GM12872 (cell line): Measurements from ENCODE around the gene FNDC5.

Experiments
- TF ChIP-seq, protein P1 (sequence below): IDR thresholded peaks from 3 replicates; pipeline ENCODE4 v1.5.1; 2011; ENCODE audit warnings: low read depth, mild to moderate bottlenecking, low read length, moderate library complexity; ENCODE audit not compliant: insufficient read depth

Gene FNDC5

DNA sequence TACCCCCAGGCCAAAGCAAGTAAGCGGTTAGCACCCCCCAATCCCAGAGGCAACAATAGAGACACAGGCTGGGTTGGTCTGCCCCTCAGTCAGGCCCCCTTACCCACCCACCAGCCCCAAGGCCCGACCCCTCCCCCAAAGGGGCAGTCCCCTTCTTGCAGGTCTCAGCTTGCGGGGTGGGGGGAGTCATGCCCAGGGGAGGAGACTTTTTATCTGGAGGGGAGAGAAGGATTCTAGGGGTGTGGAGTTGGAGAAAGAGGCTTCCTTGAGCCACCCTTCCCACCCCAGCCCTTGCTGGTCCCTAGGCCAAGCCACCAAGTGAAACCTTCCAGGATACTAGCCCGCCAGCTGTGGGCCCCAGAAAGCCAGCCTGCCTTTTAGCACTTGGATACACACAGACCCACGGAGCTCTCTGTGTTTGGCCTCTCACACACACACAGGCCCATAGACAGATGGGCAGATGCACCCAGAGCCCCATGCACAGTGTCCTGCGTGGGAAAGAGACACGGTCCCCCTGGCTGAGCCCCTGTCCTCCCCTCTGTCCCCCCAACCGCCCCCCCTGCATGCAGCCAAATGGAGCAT, 23.4 kb upstream of the FNDC5 start:
- TF ChIP-seq, protein P1, sequence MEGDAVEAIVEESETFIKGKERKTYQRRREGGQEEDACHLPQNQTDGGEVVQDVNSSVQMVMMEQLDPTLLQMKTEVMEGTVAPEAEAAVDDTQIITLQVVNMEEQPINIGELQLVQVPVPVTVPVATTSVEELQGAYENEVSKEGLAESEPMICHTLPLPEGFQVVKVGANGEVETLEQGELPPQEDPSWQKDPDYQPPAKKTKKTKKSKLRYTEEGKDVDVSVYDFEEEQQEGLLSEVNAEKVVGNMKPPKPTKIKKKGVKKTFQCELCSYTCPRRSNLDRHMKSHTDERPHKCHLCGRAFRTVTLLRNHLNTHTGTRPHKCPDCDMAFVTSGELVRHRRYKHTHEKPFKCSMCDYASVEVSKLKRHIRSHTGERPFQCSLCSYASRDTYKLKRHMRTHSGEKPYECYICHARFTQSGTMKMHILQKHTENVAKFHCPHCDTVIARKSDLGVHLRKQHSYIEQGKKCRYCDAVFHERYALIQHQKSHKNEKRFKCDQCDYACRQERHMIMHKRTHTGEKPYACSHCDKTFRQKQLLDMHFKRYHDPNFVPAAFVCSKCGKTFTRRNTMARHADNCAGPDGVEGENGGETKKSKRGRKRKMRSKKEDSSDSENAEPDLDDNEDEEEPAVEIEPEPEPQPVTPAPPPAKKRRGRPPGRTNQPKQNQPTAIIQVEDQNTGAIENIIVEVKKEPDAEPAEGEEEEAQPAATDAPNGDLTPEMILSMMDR = no peak

DNA sequence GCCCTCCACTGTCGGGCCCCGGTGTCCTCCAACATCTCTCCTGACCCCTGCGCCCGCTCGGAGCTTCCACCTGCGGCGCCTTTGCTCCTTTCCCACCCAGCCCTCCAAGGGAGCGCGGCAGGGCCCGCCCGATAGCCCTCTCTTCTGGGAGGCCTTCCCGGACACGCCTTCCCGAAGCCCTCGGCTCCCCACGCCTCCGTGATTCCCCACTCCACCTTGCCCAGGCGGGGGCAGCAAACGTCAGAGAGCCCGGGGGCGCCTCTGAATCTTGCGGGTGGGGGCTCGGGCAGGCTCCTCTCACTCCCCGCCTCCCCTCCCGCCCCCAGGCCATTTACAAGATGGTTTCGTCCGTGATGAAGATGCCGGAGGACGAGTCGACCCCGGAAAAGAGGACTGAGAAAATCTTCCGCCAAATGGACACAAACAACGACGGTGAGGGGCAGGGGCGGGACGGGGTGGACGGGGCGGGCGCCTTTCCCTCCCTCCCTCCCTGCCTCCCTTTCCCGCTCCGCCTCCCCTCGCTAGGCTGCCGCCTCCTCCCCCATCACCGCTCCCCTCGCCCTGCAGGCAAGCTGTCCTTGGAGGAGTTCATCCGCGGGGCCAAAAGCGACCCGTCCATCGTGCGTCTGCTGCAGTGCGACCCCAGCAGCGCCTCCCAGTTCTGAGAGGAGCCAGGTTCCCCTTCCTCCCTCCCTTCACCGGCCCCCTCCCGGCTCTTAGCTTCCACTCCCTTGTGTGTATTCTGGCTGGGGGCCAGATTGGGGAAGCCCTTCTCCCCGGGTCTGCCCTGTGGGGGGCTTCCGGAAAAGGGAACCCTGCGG, 22.7 kb upstream of the FNDC5 start:
- TF ChIP-seq, protein P1 = no peak; the same call in 2 of the 3 replicates

DNA sequence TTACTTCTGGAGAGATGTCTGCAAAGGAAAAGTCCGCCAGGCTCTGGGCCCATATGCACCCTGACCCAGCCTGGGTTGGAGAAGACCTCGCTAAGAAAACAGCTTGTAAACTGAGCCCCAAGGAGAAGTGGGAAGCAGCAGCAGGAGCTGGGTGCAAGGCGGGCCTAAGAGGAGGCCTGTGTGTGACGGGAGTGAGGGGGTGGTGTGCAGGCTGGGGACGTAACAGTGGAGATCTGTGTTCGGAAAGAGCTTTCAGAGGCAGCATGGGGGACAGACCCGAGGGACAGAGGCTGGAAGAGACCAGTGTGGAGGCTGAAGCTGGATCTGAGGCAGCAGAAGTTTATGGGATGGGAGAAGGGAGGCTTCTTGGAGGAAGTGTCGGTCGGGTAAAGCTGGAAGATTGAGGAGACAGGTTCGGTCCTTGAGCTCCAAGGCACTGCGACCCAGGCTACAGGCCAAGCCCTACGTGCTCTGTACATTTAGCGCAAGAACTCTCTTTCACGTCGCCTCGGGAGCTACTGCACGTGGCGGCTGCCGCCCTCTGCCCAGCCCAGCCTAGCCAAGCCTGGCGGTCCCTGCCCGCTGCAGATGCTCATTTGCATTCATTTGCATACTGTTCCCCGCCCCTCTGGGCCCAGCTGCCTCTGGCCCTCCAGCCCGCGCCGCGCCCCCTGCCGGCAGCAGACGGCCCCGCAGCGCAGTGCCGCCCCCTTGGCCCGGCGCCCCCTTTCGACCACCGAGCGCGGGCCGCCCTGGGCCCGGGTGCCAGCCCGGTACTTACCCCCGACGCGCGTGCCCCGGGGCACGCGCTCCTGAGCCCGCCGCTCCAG, 21.9 kb upstream of the FNDC5 start:
- TF ChIP-seq, protein P1 = peak; percentile 62

DNA sequence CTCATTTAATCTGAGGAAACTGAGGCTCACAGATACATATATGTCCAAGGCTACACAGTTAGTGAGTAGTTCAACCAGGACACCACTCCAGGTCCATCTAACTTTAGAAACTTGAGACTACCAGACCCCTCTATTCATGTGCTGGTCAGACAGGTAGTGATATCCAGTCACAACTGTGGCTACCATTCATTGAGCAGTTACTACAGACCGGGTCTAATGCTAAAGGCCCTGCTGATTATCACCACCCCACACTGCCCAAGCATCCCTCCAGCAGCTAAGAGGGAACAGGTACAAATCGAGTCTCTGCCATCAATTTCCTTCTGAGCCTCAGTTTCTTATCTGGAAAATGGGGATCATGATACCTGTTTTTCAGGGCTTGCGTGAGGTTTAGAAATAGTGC, 20.9 kb upstream of the FNDC5 start:
- TF ChIP-seq, protein P1 = no peak

DNA sequence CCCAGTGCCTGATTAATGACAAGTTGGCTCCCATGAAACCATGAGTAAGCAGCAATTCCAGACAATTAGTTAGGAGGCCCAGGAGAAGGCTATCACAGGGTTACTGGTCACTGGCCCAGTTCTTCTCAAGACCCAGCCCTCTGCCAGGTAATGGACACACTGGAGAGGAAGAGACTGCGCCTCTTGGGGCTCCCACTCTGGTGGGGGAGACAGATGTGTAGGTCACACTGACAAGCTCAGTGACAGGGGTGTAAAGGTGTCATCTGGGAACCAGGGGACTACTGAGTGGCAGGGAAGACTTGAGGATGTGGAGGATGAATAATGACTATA, 20.5 kb upstream of the FNDC5 start:
- TF ChIP-seq, protein P1 = no peak

DNA sequence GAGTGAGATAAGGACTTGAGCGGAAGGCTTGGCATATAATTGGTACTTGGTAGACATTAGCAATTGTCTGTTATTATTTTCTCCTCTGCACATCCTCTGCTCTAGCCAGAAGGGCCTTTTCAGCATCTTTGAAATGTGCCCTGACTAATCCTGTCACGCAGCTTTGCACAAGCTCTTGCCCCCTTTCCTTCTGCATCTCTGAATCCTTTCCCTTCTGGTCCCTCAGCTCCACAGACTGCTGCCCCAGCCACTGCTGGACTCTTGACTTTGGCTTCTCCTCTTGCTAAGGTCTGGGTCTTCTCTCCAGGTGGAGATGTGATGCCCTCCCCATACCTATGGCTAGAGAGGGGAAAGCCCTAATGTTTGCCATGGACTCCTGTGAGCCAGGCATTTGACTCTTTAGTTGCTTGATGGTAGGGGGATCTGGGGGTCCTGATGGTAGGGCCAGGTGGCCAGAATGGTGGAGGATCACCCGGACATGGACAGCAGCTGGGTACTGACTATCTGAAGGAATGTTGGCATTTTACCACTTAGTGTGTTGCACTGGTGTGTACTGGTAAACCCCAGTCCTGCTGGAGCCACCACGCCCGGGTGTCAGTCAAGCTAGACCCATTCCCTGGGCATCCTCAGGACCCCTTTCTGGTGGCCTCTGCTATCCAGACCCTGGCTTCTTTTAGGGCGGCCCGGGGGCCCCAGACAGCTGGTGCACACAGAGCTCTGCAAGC, 20.0 kb upstream of the FNDC5 start:
- TF ChIP-seq, protein P1 = no peak

DNA sequence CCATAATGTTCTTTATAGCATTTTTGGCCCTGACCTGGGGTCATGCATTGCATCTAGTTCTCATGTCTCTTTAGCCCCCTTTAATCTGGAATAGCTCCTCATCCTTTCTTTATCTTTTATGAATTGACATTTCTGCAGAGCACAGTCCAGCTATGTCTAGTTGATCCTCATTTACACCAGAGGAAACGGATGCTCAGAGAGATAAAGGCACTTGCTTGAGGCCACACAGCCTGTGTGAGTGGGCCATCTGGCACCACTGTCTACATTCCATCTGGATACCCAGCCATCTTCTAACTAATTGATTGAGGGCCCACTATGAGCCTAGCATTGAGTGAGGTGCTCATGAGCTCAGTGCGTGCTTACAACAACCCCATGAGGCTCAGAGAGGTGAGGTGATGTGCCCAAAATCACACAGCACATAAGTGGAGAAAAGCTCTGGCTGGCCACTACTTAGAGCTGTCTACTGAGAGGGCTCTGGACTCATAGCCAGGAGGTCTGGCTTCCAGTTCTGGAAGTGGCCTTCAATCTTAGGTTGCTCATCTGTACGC, 19.1 kb upstream of the FNDC5 start:
- TF ChIP-seq, protein P1 = no peak
